HepG2 (cell line): ENCODE results near the gene H3-3A. TPM values are rescaled to one million over a fixed set of nuclear protein-coding genes. Genes with fewer than 3 reads are reported as not detected.

Experiments
- AGO2 ChIP-seq: fragments of 200-400 bp; formaldehyde crosslinking; optimal IDR thresholded peaks from 2 replicates; pipeline ENCODE3; 2017; ENCODE audit warnings: mild to moderate bottlenecking, low read depth, low read length, moderate library complexity
- ARID2 ChIP-seq: sonication (generic); formaldehyde crosslinking; IDR thresholded peaks from 2 replicates; pipeline ENCODE4 v1.8.1; 2022; ENCODE audit warnings: mild to moderate bottlenecking, missing genetic modification reagents, borderline replicate concordance
- CAMTA2 ChIP-seq: sonication (generic); formaldehyde crosslinking; IDR thresholded peaks from 2 replicates; pipeline ENCODE4 v1.4.0; 2020; ENCODE audit warnings: mild to moderate bottlenecking, missing genetic modification reagents, borderline replicate concordance
- CREB1 ChIP-seq, 2 experiments: fragments of 450-650 bp in 1 of 2; IDR thresholded peaks; 2 replicates each; pipeline ENCODE4 v1.6.1; 2016 to 2017; ENCODE audit warnings: control low read depth in 1 of 2, mild to moderate bottlenecking in 1 of 2, missing compliant biosample characterization in 1 of 2, missing genetic modification characterization in 1 of 2
- FLYWCH1 ChIP-seq: sonication (generic); formaldehyde crosslinking; IDR thresholded peaks from 2 replicates; pipeline ENCODE4 v1.8.1; 2023; ENCODE audit warnings: mild to moderate bottlenecking, missing genetic modification reagents
- GABPB1 ChIP-seq: IDR thresholded peaks from 2 replicates; pipeline ENCODE4 v1.6.1; 2016; ENCODE audit warnings: mild to moderate bottlenecking, missing genetic modification reagents, moderate library complexity, missing compliant biosample characterization
- GATA4 ChIP-seq: sonication (generic); IDR thresholded peaks from 2 replicates; pipeline ENCODE4 v1.6.1; 2016; ENCODE audit warnings: antibody characterized with exemption, low read depth, borderline replicate concordance
- HNF4G ChIP-seq, 2 experiments: sonication (generic) in 1 of 2; formaldehyde crosslinking in 1 of 2; IDR thresholded peaks; 2 replicates each; pipeline versions ENCODE4 v1.4.0 to v1.6.1; 2011 to 2020; ENCODE audit warnings: borderline replicate concordance in 2 of 2, low read depth in 2 of 2, mild to moderate bottlenecking in 2 of 2, low read length in 1 of 2, missing genetic modification reagents in 1 of 2, moderate library complexity in 1 of 2
- MIER3 ChIP-seq: IDR thresholded peaks from 2 replicates; pipeline ENCODE4 v1.6.1; 2016; ENCODE audit warnings: missing compliant biosample characterization, borderline replicate concordance
- POLR2AphosphoS5 ChIP-seq: IDR thresholded peaks from 2 replicates; pipeline ENCODE4 v1.6.1; 2012; ENCODE audit warnings: low read depth, low read length
- RBM22 ChIP-seq: fragments of 200-400 bp; formaldehyde crosslinking; optimal IDR thresholded peaks from 2 replicates; pipeline ENCODE3; 2017; ENCODE audit warnings: mild to moderate bottlenecking, low read length, moderate library complexity
- SRF ChIP-seq: IDR thresholded peaks from 2 replicates; pipeline ENCODE4 v1.6.1; 2011; ENCODE audit warnings: mild to moderate bottlenecking, low read depth, low read length, moderate library complexity
- TAF15 ChIP-seq: fragments of 200-400 bp; formaldehyde crosslinking; IDR thresholded peaks from one replicate; pipeline ENCODE4 v1.6.1; 2018; ENCODE audit warnings: mild to moderate bottlenecking, low read depth, low read length; ENCODE audit not compliant: poor library complexity, severe bottlenecking
- ZBTB20 ChIP-seq: sonication (generic); formaldehyde crosslinking; IDR thresholded peaks from 2 replicates; pipeline ENCODE4 v1.8.1; 2023; ENCODE audit warnings: missing genetic modification reagents, low read depth, mild to moderate bottlenecking, borderline replicate concordance
- ZBTB38 ChIP-seq: sonication (generic); formaldehyde crosslinking; IDR thresholded peaks from 2 replicates; pipeline ENCODE4 v1.5.1; 2020; ENCODE audit warnings: mild to moderate bottlenecking, missing genetic modification reagents
- ZEB1 ChIP-seq: IDR thresholded peaks from 2 replicates; pipeline ENCODE4 v1.6.1; 2012; ENCODE audit warnings: mild to moderate bottlenecking, low read depth, inconsistent platforms; ENCODE audit not compliant: insufficient replicate concordance
- ZMYM3 ChIP-seq: sonication (generic); formaldehyde crosslinking; IDR thresholded peaks from 2 replicates; pipeline ENCODE4 v1.5.1; 2020; ENCODE audit warnings: mild to moderate bottlenecking, missing genetic modification reagents
- ZNF276 ChIP-seq: sonication (generic); formaldehyde crosslinking; IDR thresholded peaks from 2 replicates; pipeline ENCODE4 v1.4.0; 2020; ENCODE audit warnings: mild to moderate bottlenecking, low read depth, missing genetic modification reagents
- ZNF296 ChIP-seq: sonication (generic); formaldehyde crosslinking; conservative IDR thresholded peaks from 2 replicates; pipeline ENCODE4 v1.5.0; 2020; ENCODE audit warnings: mild to moderate bottlenecking, missing genetic modification reagents
- ZNF546 ChIP-seq: sonication (generic); formaldehyde crosslinking; conservative IDR thresholded peaks from 2 replicates; pipeline ENCODE4 v1.8.1; 2023; ENCODE audit warnings: mild to moderate bottlenecking, missing genetic modification reagents
- ZNF569 ChIP-seq: sonication (generic); formaldehyde crosslinking; IDR thresholded peaks from 2 replicates; pipeline ENCODE4 v1.5.0; 2020; ENCODE audit warnings: mild to moderate bottlenecking, missing genetic modification reagents, moderate library complexity, borderline replicate concordance
- ZNF580 ChIP-seq: IDR thresholded peaks from 2 replicates; pipeline ENCODE4 v1.6.1; 2016; ENCODE audit warnings: low read depth, borderline replicate concordance
- ZNF737 ChIP-seq: sonication (generic); formaldehyde crosslinking; IDR thresholded peaks from 2 replicates; pipeline ENCODE4 v1.5.0; 2020; ENCODE audit warnings: missing genetic modification reagents, mild to moderate bottlenecking, borderline replicate concordance
- ZNF839 ChIP-seq: sonication (generic); formaldehyde crosslinking; IDR thresholded peaks from 2 replicates; pipeline ENCODE4 v1.4.0; 2020; ENCODE audit warnings: missing genetic modification reagents, mild to moderate bottlenecking, borderline replicate concordance
- polyA plus RNA-seq, 8 experiments: library from polyadenylated mRNA; depleted of rRNA in 3 of 8; stranded (reverse) in 7 of 8; unstranded in 1 of 8; fragments of >200 nt; fragmentation: Illumina TruSeq in 4 of 8; extraction: Trizol in 4 of 8; gene quantifications; 2 replicates each; pipeline versions ENCODE4 v1.2.1 to v1.2.3, GENCODE V29; 2011 to 2016; ENCODE audit warnings: low read depth in 4 of 8, missing spikeins in 1 of 8, mixed read lengths in 1 of 8; ENCODE audit not compliant: insufficient read depth in 1 of 8
- total RNA-seq, 5 experiments: library from RNA; depleted of rRNA; stranded (reverse); fragments of >200 nt; fragmentation: Illumina TruSeq; extraction: Trizol; gene quantifications; 2 replicates each; pipeline ENCODE4 v1.2.3, GENCODE V29; 2016; ENCODE audit warnings: low read depth in 1 of 5
- TF ChIP-seq, protein P1 (sequence below): conservative IDR thresholded peaks from 2 replicates; pipeline ENCODE4 v1.6.1; 2018; ENCODE audit warnings: missing genetic modification reagents

The H3-3A gene
- total and polyA plus RNA-seq, 2 of the 13 experiments (the other 11 are each of a cell fraction or from before 2014, with no cell fraction given), result 221 to 320 TPM

DNA sequence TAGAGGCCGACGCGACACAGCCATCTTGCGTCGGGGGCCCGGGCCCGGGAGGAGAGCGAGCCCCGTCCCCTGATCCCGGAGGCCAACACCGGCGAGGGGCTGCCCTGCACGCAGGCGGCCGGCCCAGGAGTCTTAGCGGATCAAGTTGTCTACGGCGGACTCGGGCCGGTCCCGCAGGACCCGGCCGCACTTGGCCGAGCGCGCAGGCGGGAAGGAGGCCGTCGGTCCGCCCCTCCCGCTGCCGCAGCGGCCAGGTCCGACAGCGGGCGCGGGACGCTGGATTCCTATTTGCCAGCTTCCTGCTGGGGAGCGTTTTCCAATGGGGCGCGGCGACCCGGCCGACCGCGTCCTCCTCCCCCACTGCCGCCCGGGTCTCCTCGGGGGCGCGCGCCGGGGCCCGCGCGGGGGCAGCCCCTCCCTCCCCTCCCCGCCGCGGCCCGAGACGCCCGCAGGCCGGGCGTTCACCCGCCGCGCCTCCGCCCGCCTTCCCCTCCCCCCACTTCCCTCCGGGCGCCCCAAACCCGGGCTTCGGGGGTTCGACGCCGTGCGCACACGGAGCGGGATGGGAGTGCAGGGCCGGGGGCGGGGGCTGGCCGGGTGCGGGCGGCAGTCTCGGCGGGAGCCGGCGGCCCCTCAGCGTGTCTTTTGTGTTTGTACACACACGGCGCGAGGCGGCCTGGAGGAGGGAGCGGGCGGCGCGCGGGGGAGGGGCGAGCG, 517 bp upstream of the H3-3A start (continued):
- 0 out of 2 replicates have a peak, but pooled peaks have one; percentile 66 for TF ChIP-seq ZNF276 (CRISPR knock-in tag)
- no peak for TF ChIP-seq ZBTB20
- no peak for TF ChIP-seq CAMTA2
- no peak for TF ChIP-seq SRF
- TF ChIP-seq ZNF296, result no peak
- no peak for TF ChIP-seq ZEB1
- 0 out of 2 replicates have a peak, but pooled peaks have one; percentile 7 for TF ChIP-seq ARID2 (CRISPR knock-in tag)
- TF ChIP-seq ZNF580 (CRISPR knock-in tag), result no peak
- TF ChIP-seq ZNF569, result 0 out of 2 replicates have a peak, but pooled peaks have one; percentile 38
- TF ChIP-seq GATA4, result no peak
- no peak for TF ChIP-seq CREB1 (IDR thresholded peaks at IDR 0.05)
- TF ChIP-seq CREB1 (CRISPR knock-in tag; IDR thresholded peaks at IDR 0.05), result no peak
- TF ChIP-seq ZNF839 (CRISPR knock-in tag), result 0 out of 2 replicates have a peak, but pooled peaks have one; percentile 66
- TF ChIP-seq ZNF546 (CRISPR knock-in tag), result peak; percentile 38; the same call in 1 of the 2 replicates
- no peak for TF ChIP-seq ZMYM3 (CRISPR knock-in tag)
- no peak for TF ChIP-seq RBM22
- no peak for TF ChIP-seq FLYWCH1
- TF ChIP-seq POLR2AphosphoS5, result peak; percentile 47; the same call in 1 of the 2 replicates
- peak; percentile 75; the same call in 1 of the 2 replicates for TF ChIP-seq GABPB1 (CRISPR knock-in tag)
- no peak for TF ChIP-seq ZNF737 (CRISPR knock-in tag)
- TF ChIP-seq, protein P1, sequence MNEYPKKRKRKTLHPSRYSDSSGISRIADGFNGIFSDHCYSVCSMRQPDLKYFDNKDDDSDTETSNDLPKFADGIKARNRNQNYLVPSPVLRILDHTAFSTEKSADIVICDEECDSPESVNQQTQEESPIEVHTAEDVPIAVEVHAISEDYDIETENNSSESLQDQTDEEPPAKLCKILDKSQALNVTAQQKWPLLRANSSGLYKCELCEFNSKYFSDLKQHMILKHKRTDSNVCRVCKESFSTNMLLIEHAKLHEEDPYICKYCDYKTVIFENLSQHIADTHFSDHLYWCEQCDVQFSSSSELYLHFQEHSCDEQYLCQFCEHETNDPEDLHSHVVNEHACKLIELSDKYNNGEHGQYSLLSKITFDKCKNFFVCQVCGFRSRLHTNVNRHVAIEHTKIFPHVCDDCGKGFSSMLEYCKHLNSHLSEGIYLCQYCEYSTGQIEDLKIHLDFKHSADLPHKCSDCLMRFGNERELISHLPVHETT (CRISPR knock-in tag), result peak; percentile 79
- TF ChIP-seq AGO2, result peak; percentile 89
- TF ChIP-seq TAF15, result no peak
- no peak; the same call in 1 of the 2 replicates for TF ChIP-seq HNF4G (IDR thresholded peaks at IDR 0.05; ENCODE audit: borderline replicate concordance, low read depth, low read length)
- TF ChIP-seq HNF4G (CRISPR knock-in tag; IDR thresholded peaks at IDR 0.05; ENCODE audit: borderline replicate concordance, low read depth), result 0 out of 2 replicates have a peak, but pooled peaks have one; percentile 27
- peak; percentile 18; the same call in 1 of the 2 replicates for TF ChIP-seq ZBTB38 (CRISPR knock-in tag)
- no peak for TF ChIP-seq MIER3 (CRISPR knock-in tag)
